Effector CD8-positive, alpha-beta T cell (primary cell): ENCODE results near the gene PCBP1.
"Not testable (repeated sequence)": the region's sequence is repeated elsewhere in the genome, so short reads cannot be mapped to it uniquely, and the experiment has no call there.

Experiments used
- DNase-seq: peaks from one replicate; lab custom pipeline; 2025; lab: John Stamatoyannopoulos, UW
- total RNA-seq, 4 experiments: gene quantifications; one replicate each; lab custom pipeline; 2026; lab: John Stamatoyannopoulos, UW

PCBP1 gene
- total RNA-seq: 113 to 153 (median 122) reads per million in 4 experiments

DNA sequence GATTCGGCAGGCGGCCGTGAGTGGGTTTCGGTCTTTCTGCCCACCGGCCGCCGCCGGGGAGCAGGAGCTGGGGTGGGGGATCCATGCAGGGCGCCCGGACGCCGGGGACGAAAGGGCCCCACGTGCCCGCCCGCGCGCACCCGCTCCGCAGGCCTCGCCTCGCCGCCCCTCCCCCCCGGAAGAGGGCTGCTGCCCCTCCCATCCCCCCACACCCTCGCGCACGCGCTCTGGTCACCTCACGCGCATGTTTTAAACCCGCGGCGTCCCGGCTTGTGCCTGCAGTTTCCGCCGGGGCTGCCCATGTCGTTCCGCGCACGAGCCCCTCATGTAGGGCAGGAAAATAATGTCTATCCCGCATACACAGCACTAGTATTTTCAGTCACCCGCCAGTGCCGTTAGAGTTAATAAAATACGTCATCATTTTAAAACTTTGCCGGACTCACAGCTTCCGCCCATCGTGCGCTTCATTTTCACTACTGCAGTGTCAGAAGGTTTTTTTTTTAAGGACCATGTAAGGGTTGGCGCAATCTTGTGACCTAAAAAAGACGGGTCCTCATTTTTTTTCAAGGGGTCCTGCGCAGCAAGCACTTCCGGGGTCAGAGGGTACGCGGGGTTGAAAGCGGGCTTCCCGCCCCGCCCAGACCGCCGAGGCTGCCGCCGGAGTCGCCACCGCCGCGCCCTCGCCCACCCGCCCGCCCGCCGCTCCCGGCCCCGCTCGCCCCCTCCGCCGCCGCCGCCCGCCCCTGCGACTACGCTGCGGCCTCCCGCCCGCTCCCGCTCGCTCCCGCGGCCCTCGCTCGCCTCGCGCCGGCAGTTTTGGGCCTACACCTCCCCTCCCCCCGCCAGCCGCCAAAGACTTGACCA is at the start of gene PCBP1:
TSS of gene PCBP1 (plus strand) at position 640 of the 864 bp plus-strand sequence. CDS start 267 bp downstream, outside the sequence.
- peak; percentile 95 for DNase-seq

DNA sequence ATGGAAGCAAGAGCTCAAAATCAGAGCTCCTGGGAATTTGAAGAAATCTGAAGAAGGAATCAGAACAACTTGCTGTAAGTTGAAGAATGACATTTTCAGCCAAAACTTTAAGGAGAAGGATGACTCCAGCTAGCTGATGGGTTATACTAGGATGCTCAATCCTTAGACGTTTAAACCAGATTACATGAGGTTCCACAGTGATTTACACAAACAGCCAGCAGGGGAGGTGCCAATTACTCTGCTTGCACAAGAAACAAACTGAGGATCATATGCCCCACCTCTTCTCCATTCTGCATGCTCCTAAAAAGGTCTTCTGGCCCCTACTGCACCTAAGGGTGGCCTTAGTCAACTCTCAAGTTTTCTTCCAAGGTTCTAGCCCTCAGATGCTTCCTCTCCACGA is 47.9 kb upstream of the PCBP1 start:
- DNase-seq: no peak

DNA sequence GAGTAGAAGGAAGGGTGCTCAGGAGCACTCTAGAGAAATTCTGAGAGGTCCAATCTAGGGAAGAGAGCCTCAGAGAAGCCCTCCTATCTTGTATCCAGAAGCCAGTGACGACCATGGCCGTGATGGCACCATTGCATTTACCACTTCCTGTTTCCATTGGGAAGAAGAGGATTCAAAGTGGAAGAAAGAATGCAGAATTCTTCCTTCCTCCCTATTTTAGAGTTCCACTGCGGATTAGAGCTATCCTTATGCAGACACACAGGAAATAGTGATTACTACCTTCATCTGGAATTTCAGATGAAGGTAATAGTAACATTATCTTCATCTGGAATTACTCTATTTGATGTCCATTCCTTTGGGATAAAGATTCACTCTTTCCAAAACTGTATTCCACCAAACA is 45.6 kb upstream of the PCBP1 start:
- no peak for DNase-seq

DNA sequence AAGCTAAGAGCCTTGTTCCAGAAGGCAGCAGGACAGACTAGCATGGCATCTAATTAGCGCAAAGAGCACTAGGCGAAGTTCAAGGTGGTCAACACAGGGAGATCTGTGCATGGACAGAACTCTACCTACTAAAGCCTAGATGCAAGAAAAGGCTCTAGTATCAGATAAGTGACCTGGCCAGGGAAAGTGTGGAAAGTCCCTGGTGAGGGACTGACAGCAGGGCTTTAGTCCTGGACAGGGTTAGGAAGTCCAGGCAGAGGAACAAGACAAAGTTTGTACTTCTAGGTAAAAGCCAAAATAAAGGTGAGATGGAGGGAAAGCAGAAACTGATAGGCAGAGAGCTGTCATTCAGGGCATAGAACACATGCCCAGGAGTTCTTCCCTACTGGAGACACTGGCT is 45.0 kb upstream of the PCBP1 start:
- no peak for DNase-seq

DNA sequence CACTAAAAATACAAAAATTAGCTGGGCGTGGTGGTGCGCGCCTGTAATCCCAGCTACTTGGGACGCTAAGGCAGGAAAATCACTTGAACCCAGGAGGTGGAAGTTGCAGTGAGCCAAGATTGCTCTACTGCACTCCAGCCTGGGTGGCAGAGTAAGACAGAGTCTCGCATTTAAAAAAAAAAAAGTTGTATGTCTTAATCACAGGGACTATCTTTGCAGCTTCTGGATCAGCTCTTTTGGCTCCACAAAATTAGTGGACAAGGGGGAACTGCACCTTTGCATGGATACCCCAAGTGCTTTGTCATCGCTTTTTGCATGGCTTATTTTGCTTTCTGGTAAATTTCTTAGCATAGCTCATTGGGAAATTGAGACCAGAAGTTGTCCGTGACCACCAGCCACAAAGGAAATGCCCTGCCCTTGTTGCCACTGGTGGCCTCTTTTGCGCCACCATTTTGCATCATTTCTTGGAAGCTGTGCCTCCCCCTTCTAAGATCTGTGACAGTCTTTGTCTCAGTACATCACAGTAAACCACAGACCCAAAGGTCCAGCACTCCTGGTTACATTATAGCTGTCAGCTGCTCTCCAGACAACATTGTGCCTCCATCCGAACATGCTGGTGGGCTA is 43.9 kb upstream of the PCBP1 start:
- no peak for DNase-seq

DNA sequence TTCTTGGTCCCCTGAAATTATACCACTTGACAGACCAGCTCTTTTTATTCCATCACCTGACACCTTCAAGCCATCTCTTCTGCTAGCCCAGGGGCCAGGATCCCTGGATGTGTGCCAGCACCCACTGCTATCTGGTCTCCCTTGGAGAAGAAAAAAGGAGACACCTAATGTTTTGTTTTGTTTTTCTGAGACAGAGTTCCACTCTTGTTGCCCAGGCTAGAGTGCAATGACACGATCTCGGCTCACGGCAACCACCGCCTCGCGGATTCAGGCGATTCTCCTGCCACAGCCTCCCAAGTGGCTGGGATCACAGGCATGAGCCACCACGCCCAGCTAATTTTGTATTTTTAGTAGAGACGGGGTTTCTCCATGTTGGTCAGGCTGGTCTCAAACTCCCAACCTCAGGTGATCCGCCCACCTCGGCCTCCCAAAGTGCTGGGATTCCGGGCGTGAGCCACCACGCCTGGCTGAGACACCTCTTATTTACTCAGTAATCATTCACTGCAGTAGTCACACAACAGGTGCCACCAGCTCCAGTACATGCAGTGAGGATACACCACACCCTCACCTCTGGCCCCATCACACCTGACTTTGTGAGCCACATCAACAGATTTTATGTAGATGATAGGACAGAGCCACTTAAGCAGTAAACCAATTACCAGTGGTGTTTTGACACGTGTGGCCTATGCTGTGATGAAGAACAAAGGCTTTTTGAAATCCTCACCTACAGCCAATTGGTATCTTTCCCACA is 42.8 kb upstream of the PCBP1 start:
- DNase-seq: no peak

DNA sequence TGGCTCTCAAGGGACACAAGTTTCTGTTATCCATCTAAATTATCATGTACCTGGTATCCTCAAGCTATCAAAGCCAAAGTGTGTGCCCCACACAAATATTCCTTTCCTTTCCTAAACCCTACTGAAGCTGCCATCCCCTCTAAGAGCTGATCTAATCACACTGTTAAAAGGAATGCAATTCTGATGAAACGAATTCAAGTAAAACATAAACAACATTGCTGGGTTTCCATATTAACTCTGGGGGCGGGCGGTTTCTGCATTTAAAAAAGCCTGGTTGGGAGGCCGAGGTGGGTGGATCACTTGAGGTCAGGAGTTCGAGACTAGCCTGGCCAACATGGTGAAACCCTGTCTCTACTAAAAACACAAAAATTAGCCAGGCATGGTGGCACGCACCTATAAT is 41.9 kb upstream of the PCBP1 start:
- DNase-seq: no peak

DNA sequence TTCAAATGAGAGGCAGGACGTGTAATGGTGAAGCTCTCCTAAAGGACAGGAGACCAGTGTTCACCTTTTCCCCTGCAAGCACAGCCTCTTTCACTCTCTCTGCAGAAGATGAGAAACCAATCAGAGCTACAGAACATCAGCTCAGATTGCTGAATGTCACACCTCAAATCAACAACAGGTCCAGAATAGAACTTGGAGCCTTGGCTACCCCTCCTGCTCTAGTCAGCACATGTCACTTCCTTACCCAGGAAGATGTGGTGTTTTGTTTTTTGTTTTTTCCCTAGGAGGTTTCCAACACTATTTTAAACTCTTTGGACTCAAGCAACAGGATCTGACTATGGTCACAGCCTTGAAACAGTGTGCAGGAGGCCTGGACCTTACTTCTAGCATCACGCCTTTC is 41.3 kb upstream of the PCBP1 start:
- no peak for DNase-seq

DNA sequence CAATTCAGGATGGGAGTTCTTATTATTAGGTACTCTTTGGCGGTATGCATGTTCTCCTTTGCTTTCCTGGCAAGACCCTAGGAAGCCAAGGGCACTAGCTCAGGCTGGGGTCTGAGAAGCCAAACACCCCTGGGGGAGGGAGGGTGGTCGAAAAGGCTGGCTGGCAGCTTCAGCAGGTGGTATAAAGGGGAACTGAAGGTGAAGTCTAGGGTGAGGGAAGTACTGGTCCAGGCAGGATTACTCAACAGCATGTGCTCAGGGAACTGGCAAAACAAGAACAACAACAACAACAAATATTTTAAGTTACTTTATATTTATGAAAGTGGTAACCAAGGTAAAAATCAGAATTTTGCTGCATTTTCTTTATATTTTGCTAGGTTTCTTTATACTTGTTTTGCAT is 40.7 kb upstream of the PCBP1 start:
- no peak for DNase-seq

DNA sequence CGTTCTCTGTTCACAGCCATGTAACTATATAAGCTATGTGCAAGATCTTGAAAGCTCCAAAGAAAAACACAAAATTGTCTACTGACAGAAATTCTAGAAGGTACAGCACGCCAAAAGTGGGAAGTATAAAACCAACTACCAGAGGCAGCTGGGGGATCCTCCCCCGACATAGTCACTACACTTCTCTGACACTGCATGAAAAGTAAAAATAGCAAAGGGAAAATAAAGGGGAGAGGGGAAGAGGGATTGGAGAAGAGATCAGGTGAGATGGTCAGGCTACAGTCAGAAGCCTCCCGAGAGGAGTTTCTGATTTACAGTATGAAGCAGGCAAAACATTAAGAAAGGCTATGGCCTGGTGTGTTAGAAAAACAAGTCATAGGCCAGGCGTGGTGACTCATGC is 39.8 kb upstream of the PCBP1 start:
- no peak for DNase-seq

DNA sequence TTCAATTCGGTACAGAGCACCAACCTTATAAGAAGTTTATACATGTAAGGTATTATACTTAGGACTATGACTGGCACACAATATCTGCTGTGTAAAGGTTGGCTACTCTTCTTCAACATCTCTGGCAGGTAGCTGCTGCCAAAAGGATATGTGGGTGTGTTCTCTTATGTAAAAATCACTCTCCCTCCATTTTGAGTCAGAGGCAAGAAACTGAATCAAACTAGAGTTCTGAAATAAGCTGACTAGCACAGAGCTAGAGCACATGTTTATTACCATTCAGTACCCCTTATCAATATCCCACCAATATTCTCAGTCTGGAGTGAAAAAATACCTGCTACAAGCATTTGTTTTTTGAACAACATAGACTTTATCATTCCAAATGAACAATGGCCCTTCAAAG is 38.0 kb upstream of the PCBP1 start:
- DNase-seq: no peak

DNA sequence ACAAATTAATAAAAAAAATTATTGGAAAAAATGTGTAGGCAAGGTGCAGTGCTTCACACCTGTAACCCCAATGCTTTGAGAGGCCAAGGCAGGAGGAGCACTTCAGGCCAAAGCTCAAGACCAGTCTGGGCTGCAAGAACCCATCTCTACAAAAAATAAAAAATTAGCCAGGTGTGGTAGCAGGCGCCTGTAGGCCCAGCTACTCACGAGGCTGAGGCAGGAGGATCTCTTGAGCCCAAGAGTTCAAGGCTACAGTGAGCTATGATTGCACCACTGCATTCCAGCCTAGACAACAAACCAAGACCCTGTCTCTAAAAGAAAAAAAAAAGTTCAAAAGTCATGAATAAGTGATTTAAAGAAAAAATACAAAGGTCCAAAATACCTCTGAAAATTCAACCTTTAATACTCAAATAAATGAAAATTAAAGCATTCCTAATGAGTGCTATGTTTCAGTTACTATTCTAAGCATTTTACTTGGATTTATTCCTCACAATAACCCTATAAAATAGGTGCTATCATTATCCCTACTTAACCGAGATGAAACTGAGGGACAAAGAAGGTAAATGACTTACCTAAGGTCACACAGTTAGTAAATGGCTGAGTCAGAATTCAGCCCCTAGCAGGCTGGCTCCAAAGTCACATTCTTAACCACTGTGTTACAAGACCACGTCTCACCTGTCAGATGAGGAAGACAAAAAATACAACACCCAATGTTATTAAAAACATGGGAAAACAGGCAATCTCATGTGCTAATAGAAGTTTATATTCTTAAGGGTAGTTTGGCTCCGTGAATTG is 36.4 kb upstream of the PCBP1 start:
- DNase-seq: no peak

DNA sequence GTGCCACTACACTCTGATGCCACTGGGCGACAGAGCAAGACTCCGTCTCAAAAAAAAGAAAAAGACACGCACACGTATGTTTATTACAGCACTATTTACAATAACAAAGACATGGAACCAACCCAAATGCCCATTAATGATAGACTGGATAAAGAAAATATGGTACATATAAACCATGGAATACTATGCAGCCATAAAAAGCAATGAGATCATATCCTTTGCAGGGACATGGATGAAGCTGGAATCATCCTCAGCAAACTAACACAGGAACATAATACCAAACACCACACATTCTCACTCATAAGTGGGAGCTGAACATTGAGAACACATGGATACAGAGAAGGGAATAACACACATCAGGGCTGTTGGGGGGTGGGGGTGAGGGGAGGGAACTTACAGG is 32.0 kb upstream of the PCBP1 start:
- DNase-seq: not testable (repeated sequence)

DNA sequence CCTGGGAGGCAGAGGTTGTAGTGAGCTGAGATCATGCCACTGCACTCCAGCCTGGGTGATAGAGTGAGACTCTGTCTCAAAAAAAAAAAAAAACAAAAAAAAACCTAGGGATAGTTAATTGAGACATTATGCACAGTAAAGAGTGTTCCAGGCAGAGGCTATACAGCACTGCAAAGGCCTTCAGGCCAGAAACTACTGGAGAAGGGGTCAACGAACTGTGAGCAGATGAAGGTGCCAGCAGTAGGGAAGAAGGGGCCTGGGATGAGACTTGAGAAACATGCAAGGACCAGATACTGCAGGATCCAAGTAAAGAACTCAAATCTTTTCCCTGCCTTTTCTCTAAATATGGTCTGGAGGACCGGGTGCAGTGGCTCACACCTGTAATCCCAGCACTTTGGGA is 26.0 kb upstream of the PCBP1 start:
- DNase-seq: no peak

DNA sequence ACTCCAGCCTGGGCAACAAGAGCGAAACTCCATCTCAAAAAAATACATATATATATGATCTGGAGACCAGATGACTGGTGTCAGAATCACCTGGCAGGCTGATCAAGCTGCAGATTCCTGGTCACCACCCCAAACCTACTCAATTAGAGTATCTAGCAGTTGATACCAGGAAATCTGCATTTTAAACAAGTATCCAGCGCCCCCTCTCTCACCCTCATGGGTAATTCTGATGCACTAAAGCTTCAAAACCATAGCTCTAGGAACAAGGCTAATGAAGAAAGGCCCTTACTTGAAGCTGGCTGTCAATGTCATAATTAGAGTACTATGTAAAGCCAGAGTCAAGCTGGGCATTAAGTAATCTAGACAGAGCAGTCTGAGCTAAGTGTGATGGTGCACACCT is 25.0 kb upstream of the PCBP1 start:
- DNase-seq: no peak

DNA sequence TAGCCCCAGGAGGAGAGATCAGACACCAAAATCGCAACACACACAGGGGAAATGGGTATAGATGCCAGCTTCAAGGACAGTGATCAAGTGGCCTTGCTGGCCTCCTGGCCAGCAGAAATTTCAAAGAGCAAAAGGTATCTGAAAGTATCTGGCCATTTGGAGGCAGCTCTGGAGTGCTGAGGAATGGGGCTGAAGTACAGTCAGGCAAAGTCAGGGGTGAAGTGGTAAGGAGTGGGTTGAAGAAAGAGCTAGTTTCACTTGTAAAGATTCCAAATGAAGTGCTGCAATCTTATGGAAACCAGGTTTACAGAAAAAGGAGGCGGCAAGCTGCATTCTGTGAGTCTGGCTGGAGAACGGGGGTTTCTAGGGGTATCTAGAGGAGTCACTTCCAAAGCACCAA is 19.2 kb upstream of the PCBP1 start:
- no peak for DNase-seq

DNA sequence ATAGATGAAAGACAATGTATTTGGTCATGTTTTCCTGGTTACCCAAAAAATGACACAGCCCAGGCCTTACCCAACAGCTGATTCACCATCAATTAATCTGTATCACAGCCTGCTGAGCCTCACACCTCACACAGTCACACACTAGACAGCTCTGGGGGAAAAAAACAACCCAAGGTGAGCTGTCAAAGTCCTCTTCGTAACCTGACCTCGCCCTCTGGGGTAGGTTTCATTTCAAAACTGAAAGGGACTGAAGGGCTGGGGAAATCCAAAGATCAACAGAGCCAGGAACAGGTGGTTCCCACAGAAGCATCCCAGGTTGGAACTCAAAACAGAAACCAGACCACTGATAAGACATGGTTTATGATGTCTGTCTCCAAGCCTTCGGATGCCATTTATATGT is 18.2 kb upstream of the PCBP1 start:
- peak; percentile 35 for DNase-seq

DNA sequence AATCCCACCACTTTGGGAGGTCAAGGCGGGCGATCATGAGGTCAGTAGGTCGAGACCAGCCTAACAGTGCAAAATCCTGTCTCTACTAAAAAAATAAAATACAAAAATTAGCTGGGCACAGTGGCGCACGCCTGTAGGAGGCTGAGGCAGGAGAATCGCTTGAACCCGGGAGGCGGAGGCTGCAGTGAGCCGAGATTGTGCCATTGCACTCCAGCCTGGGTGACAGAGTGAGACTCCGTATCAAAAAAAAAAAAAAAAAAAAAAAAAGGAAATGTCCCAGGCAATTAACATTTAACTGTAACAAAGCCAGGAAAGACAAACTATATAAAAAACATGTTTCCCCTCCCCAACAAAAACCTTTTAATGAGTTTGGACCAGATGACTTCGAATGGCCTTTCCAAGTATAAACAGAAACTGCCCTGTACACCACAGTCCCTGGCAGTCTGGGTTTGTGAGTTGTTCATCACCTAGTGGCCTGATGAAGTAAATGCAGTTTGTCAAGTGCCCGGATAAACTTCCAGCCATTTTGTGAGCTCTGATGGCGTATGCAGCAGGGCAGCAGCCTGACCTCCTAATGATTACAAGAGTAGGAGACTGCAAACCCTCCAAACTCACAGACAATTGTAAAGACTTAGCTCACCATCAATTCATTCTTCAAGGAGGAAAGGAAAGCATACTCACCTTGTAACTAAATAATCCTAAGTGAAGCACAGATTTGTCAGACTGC is 16.6 kb upstream of the PCBP1 start:
- DNase-seq: peak; percentile 34

DNA sequence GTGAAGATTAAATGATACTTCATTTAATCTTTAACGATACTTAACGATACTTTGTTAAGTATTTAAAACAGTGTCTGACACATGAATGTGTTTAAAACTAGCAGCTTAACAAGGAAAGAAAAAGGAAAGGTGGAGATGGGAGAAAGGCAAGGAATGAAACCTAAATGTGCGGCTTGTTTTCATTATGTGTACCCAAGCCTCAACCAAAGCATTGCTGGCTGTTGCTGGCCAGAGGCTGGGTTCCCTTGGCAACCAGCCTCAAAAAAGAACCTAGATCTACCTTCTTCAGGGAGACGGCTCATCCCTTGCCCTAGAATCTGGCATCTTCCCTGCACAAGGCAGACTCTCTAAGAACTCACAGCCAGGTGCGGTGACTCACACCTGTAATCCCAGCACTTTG is 13.8 kb upstream of the PCBP1 start:
- no peak for DNase-seq

DNA sequence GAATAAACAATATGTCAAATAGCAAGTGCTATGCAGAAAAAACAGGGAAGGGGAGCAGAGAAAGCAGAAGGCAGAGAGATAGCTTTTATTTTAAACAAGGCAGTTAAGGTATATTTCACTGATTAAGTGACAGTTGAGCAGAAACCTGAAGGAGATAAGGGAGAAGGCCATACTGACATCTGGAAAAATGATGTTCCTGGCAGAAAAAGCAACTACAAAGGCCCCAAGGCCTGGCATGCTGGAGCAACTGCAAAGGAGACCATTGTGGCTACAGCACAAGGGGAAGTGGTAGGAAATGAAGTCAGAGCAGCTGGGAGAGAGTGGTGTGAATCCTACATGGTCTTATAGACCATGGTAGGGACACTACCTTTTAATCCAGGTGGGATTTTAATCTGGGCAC is 8.9 kb upstream of the PCBP1 start:
- DNase-seq: no peak

DNA sequence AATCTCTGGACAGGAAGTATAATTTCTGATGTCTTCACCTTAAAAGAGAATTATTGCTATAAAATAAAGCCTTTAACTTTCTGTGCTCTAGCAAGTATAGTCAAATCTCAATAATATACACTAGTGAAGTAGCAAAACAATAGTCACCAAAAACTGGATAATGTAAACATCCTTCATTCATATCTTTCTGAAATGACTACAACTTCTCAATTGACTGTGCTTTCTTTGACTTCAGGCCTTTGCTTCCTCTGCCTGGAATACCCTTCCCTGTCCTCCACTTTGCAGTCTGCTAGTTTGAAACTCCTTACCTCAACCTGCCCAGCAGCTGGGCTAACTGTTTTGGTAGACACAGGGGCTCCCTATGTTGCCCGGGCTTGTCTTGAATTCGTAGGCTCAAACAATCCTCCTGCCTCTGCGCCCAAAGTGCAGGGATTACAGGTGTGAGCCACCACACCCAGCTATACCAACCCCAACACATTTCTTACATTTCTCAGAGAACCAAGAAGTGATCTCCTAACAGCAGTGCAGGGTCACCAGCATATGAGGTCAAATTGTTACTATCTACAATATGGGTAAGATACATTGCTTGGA is 6.6 kb upstream of the PCBP1 start:
- no peak for DNase-seq
